Measurements from ENCODE around the gene SPRR2E.
"Not testable (repeated sequence)": the region's sequence is repeated elsewhere in the genome, so short reads cannot be mapped to it uniquely, and the experiment has no call there.

Gene SPRR2E

GRCh38 chr1:153115264-153115663, 20.9 kb upstream of the SPRR2E start:
- H3K23ac ChIP-seq (ENCODE audit: low read length in 2 of 2); H2AFZ ChIP-seq (ENCODE audit: low read depth, low read length); H3K4ac ChIP-seq (ENCODE audit: low read depth in 1 of 2, low read length in 2 of 2); H4K8ac ChIP-seq (ENCODE audit: low read length); H3K36me3 ChIP-seq (ENCODE audit: control insufficient read depth in 1 of 2, insufficient read depth in 2 of 2, low read depth in 1 of 2, low read length in 2 of 2); H4K91ac ChIP-seq (ENCODE audit: low read length); H2AK5ac ChIP-seq (ENCODE audit: low read length, severe bottlenecking); H3K4me1 ChIP-seq (ENCODE audit: control insufficient read depth, insufficient read depth, low read depth, low read length); H3K79me1 ChIP-seq (replicated peaks; ENCODE audit: low read length, poor library complexity, severe bottlenecking); H2BK12ac ChIP-seq (ENCODE audit: low read length in 2 of 2); H3K14ac ChIP-seq (ENCODE audit: low read length in 2 of 2); DNase-seq; H3K27me3 ChIP-seq (ENCODE audit: control insufficient read depth in 1 of 2, insufficient read depth in 1 of 2, low read length in 2 of 2); H3K4me2 ChIP-seq (ENCODE audit: low read length, poor library complexity, severe bottlenecking); H3K9me3 ChIP-seq (ENCODE audit: control insufficient read depth, low read length); H2BK15ac ChIP-seq (ENCODE audit: low read depth, poor library complexity, severe bottlenecking); H2BK5ac ChIP-seq (ENCODE audit: low read depth, low read length, poor library complexity, severe bottlenecking); H3K27ac ChIP-seq (ENCODE audit: low read length, poor library complexity, severe bottlenecking); H3K9ac ChIP-seq (ENCODE audit: low read length); H3K4me3 ChIP-seq (ENCODE audit: insufficient read depth in 1 of 2, low read depth in 1 of 2, low read length in 2 of 2); H2BK120ac ChIP-seq (ENCODE audit: low read depth, low read length); H3K18ac ChIP-seq (ENCODE audit: low read depth in 1 of 2, low read length in 2 of 2): not testable (repeated sequence)

GRCh38 chr1:153113416-153113815, 19.1 kb upstream of the SPRR2E start, which contains the start of gene SPRR2F:
Gene SPRR2F (minus strand): TSS chr1:153113516. CDS start chr1:153112733, 783 bp downstream.
- Histone ChIP-seq H3K23ac (ENCODE audit: low read length in 2 of 2) (no peak within 1 kb of the TSS), H3K27me3 (ENCODE audit: control insufficient read depth in 1 of 2, insufficient read depth in 1 of 2, low read length in 2 of 2) (no peaks in the 10 kb centered on the region), H2BK5ac (ENCODE audit: low read depth, low read length, poor library complexity, severe bottlenecking) (no peak within 1 kb of the TSS), H3K9ac (ENCODE audit: low read length) (no peak within 1 kb of the TSS), H2BK12ac (ENCODE audit: low read length in 2 of 2) (no peak within 1 kb of the TSS), H3K14ac (ENCODE audit: low read length in 2 of 2) (no peak within 1 kb of the TSS), H3K79me1 (replicated peaks; ENCODE audit: low read length, poor library complexity, severe bottlenecking) (no peaks in the 10 kb centered on the region), H4K8ac (ENCODE audit: low read length) (no peak within 1 kb of the TSS), H2BK15ac (ENCODE audit: low read depth, poor library complexity, severe bottlenecking) (no peak within 1 kb of the TSS), H3K36me3 (ENCODE audit: control insufficient read depth in 1 of 2, insufficient read depth in 2 of 2, low read depth in 1 of 2, low read length in 2 of 2) (no peaks in the 10 kb centered on the region), H2AFZ (ENCODE audit: low read depth, low read length) (no peak within 1 kb of the TSS), H4K91ac (ENCODE audit: low read length) (no peak within 1 kb of the TSS), H3K27ac (ENCODE audit: low read length, poor library complexity, severe bottlenecking) (no peak within 1 kb of the TSS), H2BK120ac (ENCODE audit: low read depth, low read length) (no peak within 1 kb of the TSS), H3K18ac (ENCODE audit: low read depth in 1 of 2, low read length in 2 of 2) (no peak within 1 kb of the TSS), H3K4me3 (ENCODE audit: insufficient read depth in 1 of 2, low read depth in 1 of 2, low read length in 2 of 2) (no peak within 1 kb of the TSS), H2AK5ac (ENCODE audit: low read length, severe bottlenecking) (no peak within 1 kb of the TSS), H3K9me3 (ENCODE audit: control insufficient read depth, low read length) (no peaks in the 10 kb centered on the region), H3K4me2 (ENCODE audit: low read length, poor library complexity, severe bottlenecking) (no peak within 1 kb of the TSS), H3K4ac (ENCODE audit: low read depth in 1 of 2, low read length in 2 of 2) (no peak within 1 kb of the TSS), H3K4me1 (ENCODE audit: control insufficient read depth, insufficient read depth, low read depth, low read length) (no peaks in the 10 kb centered on the region)
- DNase-seq: no peak
- 72% methylated on average over 3 of the region's 3 CpGs for WGBS

GRCh38 chr1:153112454-153112853, 18.1 kb upstream of the SPRR2E start:
- not testable (repeated sequence) for H3K14ac ChIP-seq (ENCODE audit: low read length in 2 of 2); DNase-seq; H2BK12ac ChIP-seq (ENCODE audit: low read length in 2 of 2); H2AFZ ChIP-seq (ENCODE audit: low read depth, low read length); H3K4me3 ChIP-seq (ENCODE audit: insufficient read depth in 1 of 2, low read depth in 1 of 2, low read length in 2 of 2); H3K27ac ChIP-seq (ENCODE audit: low read length, poor library complexity, severe bottlenecking); H3K27me3 ChIP-seq (ENCODE audit: control insufficient read depth in 1 of 2, insufficient read depth in 1 of 2, low read length in 2 of 2); H2BK15ac ChIP-seq (ENCODE audit: low read depth, poor library complexity, severe bottlenecking); H3K9me3 ChIP-seq (ENCODE audit: control insufficient read depth, low read length); H3K23ac ChIP-seq (ENCODE audit: low read length in 2 of 2); H3K18ac ChIP-seq (ENCODE audit: low read depth in 1 of 2, low read length in 2 of 2); H4K91ac ChIP-seq (ENCODE audit: low read length); H2AK5ac ChIP-seq (ENCODE audit: low read length, severe bottlenecking); H3K79me1 ChIP-seq (replicated peaks; ENCODE audit: low read length, poor library complexity, severe bottlenecking); H2BK5ac ChIP-seq (ENCODE audit: low read depth, low read length, poor library complexity, severe bottlenecking); H3K4me1 ChIP-seq (ENCODE audit: control insufficient read depth, insufficient read depth, low read depth, low read length); H3K4ac ChIP-seq (ENCODE audit: low read depth in 1 of 2, low read length in 2 of 2); H4K8ac ChIP-seq (ENCODE audit: low read length); H2BK120ac ChIP-seq (ENCODE audit: low read depth, low read length); H3K36me3 ChIP-seq (ENCODE audit: control insufficient read depth in 1 of 2, insufficient read depth in 2 of 2, low read depth in 1 of 2, low read length in 2 of 2); H3K4me2 ChIP-seq (ENCODE audit: low read length, poor library complexity, severe bottlenecking); H3K9ac ChIP-seq (ENCODE audit: low read length)
- WGBS: 55% methylated on average over 5 of the region's 5 CpGs

- WGBS: 77% methylated on average over 3 of the region's 5 CpGs
- no peak overlapping the region for H2BK15ac ChIP-seq (ENCODE audit: low read depth, poor library complexity, severe bottlenecking)
- no peak overlapping the region for H3K9ac ChIP-seq (ENCODE audit: low read length)
- no peak overlapping the region for H2BK120ac ChIP-seq (ENCODE audit: low read depth, low read length)
- no peak overlapping the region for H3K4ac ChIP-seq (ENCODE audit: low read depth in 1 of 2, low read length in 2 of 2)
- H2AK5ac ChIP-seq (ENCODE audit: low read length, severe bottlenecking): no peak overlapping the region
- H3K36me3 ChIP-seq (ENCODE audit: control insufficient read depth in 1 of 2, insufficient read depth in 2 of 2, low read depth in 1 of 2, low read length in 2 of 2): no peaks in the 10 kb centered on the region
- no peak overlapping the region for H3K23ac ChIP-seq (ENCODE audit: low read length in 2 of 2)
- no peak overlapping the region for H3K14ac ChIP-seq (ENCODE audit: low read length in 2 of 2)
- H3K27ac ChIP-seq (ENCODE audit: low read length, poor library complexity, severe bottlenecking): no peak overlapping the region
- no peak for DNase-seq
- no peaks in the 10 kb centered on the region for H3K27me3 ChIP-seq (ENCODE audit: control insufficient read depth in 1 of 2, insufficient read depth in 1 of 2, low read length in 2 of 2)
- H4K8ac ChIP-seq (ENCODE audit: low read length): no peak overlapping the region
- H3K9me3 ChIP-seq (ENCODE audit: control insufficient read depth, low read length): peaks cover 4% of the 10 kb centered on the region
- no peaks in the 10 kb centered on the region for H3K4me1 ChIP-seq (ENCODE audit: control insufficient read depth, insufficient read depth, low read depth, low read length)
- H3K18ac ChIP-seq (ENCODE audit: low read depth in 1 of 2, low read length in 2 of 2): no peak overlapping the region
- no peak overlapping the region for H3K4me3 ChIP-seq (ENCODE audit: insufficient read depth in 1 of 2, low read depth in 1 of 2, low read length in 2 of 2)
- H2AFZ ChIP-seq (ENCODE audit: low read depth, low read length): no peak overlapping the region
- H2BK12ac ChIP-seq (ENCODE audit: low read length in 2 of 2): no peak overlapping the region
- no peak overlapping the region for H2BK5ac ChIP-seq (ENCODE audit: low read depth, low read length, poor library complexity, severe bottlenecking)
- H4K91ac ChIP-seq (ENCODE audit: low read length): no peak overlapping the region
- H3K79me1 ChIP-seq (replicated peaks; ENCODE audit: low read length, poor library complexity, severe bottlenecking): no peaks in the 10 kb centered on the region
- no peak overlapping the region for H3K4me2 ChIP-seq (ENCODE audit: low read length, poor library complexity, severe bottlenecking)
Observed at GRCh38 chr1:153100245-153100644, 5.9 kb upstream of the SPRR2E start.

Data from mesenchymal stem cell (in vitro differentiated cells and primary cell).